ENCODE measurements around the gene HNRNPH2.

HNRNPH2 gene

GRCh38 chrX:101395789-101396188, 12.2 kb upstream of the HNRNPH2 start:
- no peak for DNase-seq (ENCODE audit: low read depth)

GRCh38 chrX:101397779-101398178, 10.2 kb upstream of the HNRNPH2 start:
- no peak for DNase-seq (ENCODE audit: low read depth)

GRCh38 chrX:101398694-101399093, 9.3 kb upstream of the HNRNPH2 start:
- DNase-seq (ENCODE audit: low read depth): no peak

GRCh38 chrX:101399825-101400224, 8.2 kb upstream of the HNRNPH2 start:
- no peak for DNase-seq (ENCODE audit: low read depth)

- DNase-seq (ENCODE audit: low read depth): no peak
Observed at GRCh38 chrX:101407167-101407747, 765 bp upstream of the HNRNPH2 start.

- DNase-seq (ENCODE audit: low read depth): no peak
Observed at GRCh38 chrX:101408532-101408841, 465 bp downstream of the HNRNPH2 start.

DNA sequence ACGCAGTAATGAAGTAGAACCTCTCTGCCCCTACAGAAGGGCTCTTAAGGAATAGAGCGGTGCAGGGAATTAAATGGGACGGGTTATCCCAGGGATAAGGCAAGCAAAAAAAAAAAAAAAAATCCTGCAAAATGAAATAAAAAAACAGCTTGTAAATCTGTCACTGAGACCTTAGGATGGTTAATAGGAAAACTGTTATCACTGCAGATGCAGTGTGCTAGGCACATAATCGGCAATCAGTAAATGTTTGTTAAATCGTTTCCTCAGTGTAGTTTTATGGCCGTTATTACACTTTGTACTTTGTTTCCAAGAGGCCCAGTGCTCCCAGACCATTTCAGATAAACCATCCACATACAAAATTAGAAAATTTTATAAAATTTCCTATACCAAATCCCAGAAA, 1.0 kb downstream of the HNRNPH2 start:
- no peak for DNase-seq (ENCODE audit: low read depth)

DNA sequence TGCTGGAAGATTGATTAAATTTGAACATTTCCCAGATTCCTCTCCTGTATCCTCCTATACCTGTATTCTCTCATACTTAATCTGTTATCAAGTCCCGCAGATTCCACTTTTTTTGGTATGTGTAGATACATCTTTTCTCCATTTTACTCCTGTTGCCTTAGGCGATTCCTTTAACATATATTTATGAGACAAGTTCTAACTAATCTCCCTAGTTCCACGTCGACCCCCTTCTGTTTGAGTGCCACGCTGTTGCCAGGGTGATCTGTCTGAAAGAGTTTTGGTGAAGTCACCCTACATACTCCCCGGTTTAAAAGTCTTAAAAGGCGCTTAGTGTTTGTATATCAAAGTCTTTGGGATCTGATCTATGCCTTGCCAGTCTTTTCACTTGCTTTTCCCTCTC, 2.4 kb downstream of the HNRNPH2 start:
- DNase-seq (ENCODE audit: low read depth): no peak

GRCh38 chrX:101411984-101412383, 4.0 kb downstream of the HNRNPH2 start:
- DNase-seq (ENCODE audit: low read depth): no peak

- DNase-seq (ENCODE audit: low read depth): peak; percentile 82
Observed at GRCh38 chrX:101415180-101416145, 7.4 kb downstream of the HNRNPH2 start.

DNA sequence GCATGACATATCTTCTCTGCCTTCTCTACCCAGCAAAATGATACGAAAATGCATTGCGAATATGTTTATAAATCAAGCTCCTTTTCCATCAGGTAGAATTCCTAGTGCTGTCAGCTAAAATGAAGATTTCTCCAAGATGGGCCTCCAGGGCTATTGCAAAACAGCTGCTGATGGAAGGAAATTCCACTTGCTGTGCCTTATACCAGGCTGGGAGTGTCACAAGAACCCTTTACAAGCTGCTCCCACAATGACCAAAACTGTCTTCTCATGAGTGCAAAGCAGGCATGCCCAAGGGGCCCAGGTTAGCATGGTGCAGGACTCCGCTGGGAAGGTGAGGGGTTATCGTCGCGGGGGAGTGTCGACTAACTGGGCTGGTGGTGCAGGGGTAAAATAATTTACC, 8.7 kb downstream of the HNRNPH2 start:
- no peak for DNase-seq (ENCODE audit: low read depth)

DNA sequence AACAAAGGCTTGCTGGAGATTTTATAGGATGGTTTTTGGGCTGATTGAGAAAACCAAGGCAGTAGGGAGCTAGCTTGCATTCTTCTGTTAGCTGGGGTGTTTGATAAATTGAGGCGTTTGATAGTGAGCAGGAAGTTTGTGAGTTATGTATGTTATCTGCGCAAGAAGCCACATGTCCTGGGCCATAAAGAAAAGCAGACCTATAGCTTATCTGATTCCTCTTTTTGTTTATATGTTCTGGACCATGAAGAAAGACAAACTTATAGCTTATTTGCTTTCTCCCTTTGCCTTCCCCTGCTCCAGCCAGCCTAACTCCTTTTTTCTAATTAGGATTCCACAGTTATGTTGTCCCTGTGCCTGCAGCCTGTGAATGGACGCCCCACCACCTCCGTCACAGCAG, 9.2 kb downstream of the HNRNPH2 start:
- DNase-seq (ENCODE audit: low read depth): no peak

GRCh38 chrX:101417981-101418841, 10.2 kb downstream of the HNRNPH2 start:
- DNase-seq (ENCODE audit: low read depth): no peak

DNA sequence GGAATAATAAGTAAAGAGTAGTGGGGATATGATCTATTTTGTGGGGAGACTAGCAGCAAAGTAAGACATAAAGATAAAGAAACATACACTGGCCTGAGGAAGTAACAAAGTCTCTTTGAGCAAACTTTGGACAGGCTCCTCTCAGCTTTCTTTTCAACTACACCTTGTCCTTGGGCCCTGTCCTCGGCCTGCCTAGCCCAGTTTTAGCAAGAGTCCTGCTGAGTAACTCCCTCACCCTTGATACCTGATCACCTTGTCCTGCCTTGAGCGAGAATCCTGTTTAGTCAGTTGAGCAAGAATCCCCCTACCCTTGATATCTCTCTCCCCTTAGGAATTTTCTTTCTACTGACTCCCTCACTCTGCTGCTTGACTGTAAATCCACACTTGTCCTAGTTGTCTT, 11.5 kb downstream of the HNRNPH2 start:
- no peak for DNase-seq (ENCODE audit: low read depth)

DNA sequence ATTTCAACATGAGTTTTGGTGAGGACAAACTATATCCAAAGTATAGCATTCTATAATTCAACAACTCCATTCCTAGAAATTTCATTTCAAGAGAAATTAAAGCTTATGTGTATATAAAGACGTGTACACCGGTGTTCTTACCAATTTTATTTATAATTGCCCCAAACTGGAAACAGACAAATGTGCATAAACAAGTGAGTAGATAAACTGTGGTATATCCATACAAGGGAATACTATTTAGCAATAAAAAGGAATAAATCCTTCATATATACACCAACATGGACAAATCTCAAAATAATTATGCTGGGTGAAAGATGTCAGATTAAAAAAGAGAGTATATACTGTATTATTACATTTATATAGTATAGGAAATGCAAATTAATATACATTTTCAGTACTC, 19.9 kb downstream of the HNRNPH2 start:
- DNase-seq (ENCODE audit: low read depth): no peak

DNA sequence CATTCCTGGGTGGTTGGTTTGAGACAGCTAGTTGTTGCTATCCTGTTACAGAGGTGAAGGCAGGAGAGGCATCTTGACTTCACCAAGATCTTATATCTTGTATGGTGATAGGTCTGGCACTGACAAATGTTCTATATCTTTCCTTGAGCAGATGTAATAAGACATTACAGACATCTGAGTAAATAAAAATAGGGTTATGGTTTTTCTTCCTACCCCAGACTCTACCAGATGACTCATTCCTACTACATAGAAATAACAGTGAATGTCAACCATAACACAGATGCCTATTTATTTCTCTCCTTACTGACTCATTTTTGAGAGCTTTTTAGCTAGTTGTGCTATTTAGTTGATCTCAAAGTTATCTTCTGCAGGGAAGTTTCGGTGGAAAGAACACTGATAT, 21.9 kb downstream of the HNRNPH2 start:
- no peak for DNase-seq (ENCODE audit: low read depth)

- DNase-seq (ENCODE audit: low read depth): no peak
Observed at GRCh38 chrX:101430457-101431078, 22.5 kb downstream of the HNRNPH2 start.

GRCh38 chrX:101442085-101442484, 34.1 kb downstream of the HNRNPH2 start:
- no peak for DNase-seq (ENCODE audit: low read depth)

DNA sequence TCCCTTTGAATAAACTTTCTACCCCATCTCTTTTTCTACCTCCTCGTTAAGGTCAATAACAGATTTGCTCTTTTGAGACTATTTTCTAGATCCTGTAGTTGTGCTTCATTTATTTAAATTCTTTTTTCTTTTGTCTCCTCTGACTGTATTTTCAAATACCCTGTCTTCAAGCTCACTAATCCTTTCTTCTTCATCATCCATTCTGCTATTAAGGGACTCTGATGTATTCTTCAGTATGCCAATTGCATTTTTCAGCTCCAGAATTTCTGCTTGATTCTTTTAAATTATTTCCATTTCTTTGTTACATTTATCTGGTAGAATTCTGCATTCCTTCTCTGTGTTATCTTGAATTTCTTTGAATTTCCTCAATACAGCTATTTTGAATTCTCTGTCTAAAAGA, 41.3 kb downstream of the HNRNPH2 start:
- no peak for DNase-seq (ENCODE audit: low read depth)

DNA sequence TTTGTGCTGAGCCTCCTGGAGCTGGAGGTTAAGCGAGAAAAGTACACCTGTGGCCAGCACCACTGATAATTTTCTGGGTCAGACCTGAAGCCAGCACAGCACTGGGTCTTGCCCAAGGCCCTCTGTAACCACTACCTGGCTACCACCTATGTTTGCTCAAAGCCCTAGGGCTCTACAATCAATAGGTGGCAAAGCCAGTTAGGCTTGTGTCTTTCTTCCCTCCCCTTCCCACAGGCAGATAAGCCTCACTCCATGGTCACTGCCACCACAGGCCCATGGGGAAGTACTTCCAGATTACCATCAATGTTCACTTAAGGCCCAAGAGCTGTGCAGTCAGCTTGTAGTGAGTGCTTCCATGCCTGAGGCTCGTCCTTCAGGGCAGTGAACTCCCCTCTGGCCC, 42.1 kb downstream of the HNRNPH2 start:
- no peak for DNase-seq (ENCODE audit: low read depth)

DNA sequence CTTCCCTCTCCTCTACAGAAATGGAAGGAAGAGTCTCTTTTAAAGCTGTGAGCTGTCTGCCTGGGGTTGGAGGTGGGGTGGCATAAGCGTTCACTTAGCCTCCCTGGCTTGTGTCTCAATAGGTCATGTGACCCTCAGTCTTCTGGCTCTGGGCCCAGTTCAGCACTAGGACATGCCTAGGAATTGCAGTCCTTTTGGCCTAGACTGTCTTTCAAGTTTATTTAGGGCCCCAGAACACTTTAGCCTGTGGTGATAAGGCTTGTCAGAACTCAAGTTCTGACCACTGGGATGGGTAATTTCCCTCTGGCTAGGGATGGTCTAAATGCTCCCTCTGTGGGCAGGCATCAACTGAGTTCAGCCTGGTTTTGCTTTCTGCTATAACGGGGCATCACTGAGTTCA, 42.9 kb downstream of the HNRNPH2 start:
- DNase-seq (ENCODE audit: low read depth): no peak

- DNase-seq (ENCODE audit: low read depth): no peak
Observed at GRCh38 chrX:101452056-101452455, 44.0 kb downstream of the HNRNPH2 start.
